Right lobe of liver (tissue), 4 donors: Measurements from ENCODE around the gene MBOAT2.

Source experiments
- POLR2A ChIP-seq: fragments of 450-650 bp; IDR thresholded peaks from one replicate; pipeline ENCODE4 v1.6.1; 2017; ENCODE audit warnings: antibody characterized with exemption, mild to moderate bottlenecking
- TF ChIP-seq, protein P1 (sequence below), 4 donors: fragments of 200-600 bp in 3 of 4; fragments of 450-650 bp in 1 of 4; IDR thresholded peaks; one replicate each; pipeline versions ENCODE4 v1.5.1 to v1.8.0; 2016 to 2022; ENCODE audit warnings: antibody characterized with exemption in 4 of 4, mild to moderate bottlenecking in 2 of 4
- donor health status: DM: no; HTN: no; CAD: no.
- donor health status: DM: no; HTN: no; CAD: no.
- donor health status: DM: no; HTN: yes; CAD: no.

- TF ChIP-seq, protein P1, sequence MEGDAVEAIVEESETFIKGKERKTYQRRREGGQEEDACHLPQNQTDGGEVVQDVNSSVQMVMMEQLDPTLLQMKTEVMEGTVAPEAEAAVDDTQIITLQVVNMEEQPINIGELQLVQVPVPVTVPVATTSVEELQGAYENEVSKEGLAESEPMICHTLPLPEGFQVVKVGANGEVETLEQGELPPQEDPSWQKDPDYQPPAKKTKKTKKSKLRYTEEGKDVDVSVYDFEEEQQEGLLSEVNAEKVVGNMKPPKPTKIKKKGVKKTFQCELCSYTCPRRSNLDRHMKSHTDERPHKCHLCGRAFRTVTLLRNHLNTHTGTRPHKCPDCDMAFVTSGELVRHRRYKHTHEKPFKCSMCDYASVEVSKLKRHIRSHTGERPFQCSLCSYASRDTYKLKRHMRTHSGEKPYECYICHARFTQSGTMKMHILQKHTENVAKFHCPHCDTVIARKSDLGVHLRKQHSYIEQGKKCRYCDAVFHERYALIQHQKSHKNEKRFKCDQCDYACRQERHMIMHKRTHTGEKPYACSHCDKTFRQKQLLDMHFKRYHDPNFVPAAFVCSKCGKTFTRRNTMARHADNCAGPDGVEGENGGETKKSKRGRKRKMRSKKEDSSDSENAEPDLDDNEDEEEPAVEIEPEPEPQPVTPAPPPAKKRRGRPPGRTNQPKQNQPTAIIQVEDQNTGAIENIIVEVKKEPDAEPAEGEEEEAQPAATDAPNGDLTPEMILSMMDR (IDR thresholded peaks at IDR 0.05), result no peak
- TF ChIP-seq POLR2A, result no peak
Observed at GRCh38 chr2:8863331-8863953, 140.0 kb downstream of the MBOAT2 start.
